IMR-90 (cell line): ENCODE results near the gene SRSF3. TPM values are rescaled to one million over a fixed set of nuclear protein-coding genes. Genes with fewer than 3 reads are reported as not detected.

Experiments used
- ATAC-seq: fragments of 200-7000 bp; cut with Tn5 transposase; 2 replicates; pipeline ENCODE4 v1.9.1; 2020; ENCODE audit warnings: low read depth, mild to moderate bottlenecking, moderate library complexity
- BruUV-seq: library from RNA; stranded (reverse); fragments of 400-500 nt; replicated peaks from 2 replicates; lab custom pipeline; 2021; lab: Mats Ljungman, UMichigan
- CTCF ChIA-PET: fragments of 300-600 bp; formaldehyde crosslinking; extraction: SDS; loops from one replicate; lab custom pipeline; 2021; ENCODE audit warnings: antibody characterized with exemption; lab: Yijun Ruan, JAX
- POLR2A ChIA-PET: fragments of 300-600 bp; sonication (Branson Sonifier 250); formaldehyde crosslinking; loops from one replicate; lab custom pipeline; 2022; ENCODE audit warnings: antibody characterized with exemption; ENCODE audit not compliant: unreplicated experiment; lab: Charles Lee
- DNase-seq: peaks from one replicate; pipeline ENCODE4 v3.0.0; 2013
- H2AFZ ChIP-seq: replicated peaks from 2 replicates; pipeline ENCODE3; 2013; ENCODE audit warnings: low read length, mild to moderate bottlenecking; ENCODE audit not compliant: poor library complexity
- H2AK5ac ChIP-seq: 2 replicates; pipeline ENCODE4 v1.6.1; 2013; ENCODE audit warnings: low read depth, low read length, inconsistent platforms
- H2AK9ac ChIP-seq: replicated peaks from 2 replicates; pipeline ENCODE3; 2013; ENCODE audit warnings: mild to moderate bottlenecking, low read depth, low read length, moderate library complexity; ENCODE audit not compliant: poor library complexity
- H2BK120ac ChIP-seq: 2 replicates; pipeline ENCODE4 v1.6.1; 2013; ENCODE audit warnings: low read depth, low read length, inconsistent platforms
- H2BK15ac ChIP-seq: 3 replicates; pipeline ENCODE4 v1.6.1; 2013; ENCODE audit warnings: low read depth, low read length, inconsistent platforms
- H2BK20ac ChIP-seq: 2 replicates; pipeline ENCODE4 v1.6.1; 2013; ENCODE audit warnings: low read depth, mild to moderate bottlenecking, inconsistent platforms, low read length, moderate library complexity
- H2BK5ac ChIP-seq: 2 replicates; pipeline ENCODE4 v1.6.1; 2013; ENCODE audit warnings: mild to moderate bottlenecking, low read depth, low read length, inconsistent platforms; ENCODE audit not compliant: poor library complexity, severe bottlenecking
- H3K14ac ChIP-seq: replicated peaks from 2 replicates; pipeline ENCODE4 v1.6.1; 2013; ENCODE audit warnings: low read depth, low read length, inconsistent platforms
- H3K18ac ChIP-seq: 2 replicates; pipeline ENCODE4 v1.6.1; 2013; ENCODE audit warnings: low read depth, low read length, control low read depth
- H3K23ac ChIP-seq: 2 replicates; pipeline ENCODE4 v1.6.1; 2013; ENCODE audit warnings: low read depth, low read length, inconsistent platforms
- H3K27ac ChIP-seq: 2 replicates; pipeline ENCODE4 v1.5.1; 2013; ENCODE audit warnings: mild to moderate bottlenecking, control low read depth, low read length; ENCODE audit not compliant: insufficient read depth
- H3K27me3 ChIP-seq: 2 replicates; pipeline ENCODE4 v1.6.1; 2013; ENCODE audit warnings: low read length; ENCODE audit not compliant: control insufficient read depth, insufficient read depth
- H3K36me3 ChIP-seq: 2 replicates; pipeline ENCODE4 v1.6.1; 2013; ENCODE audit warnings: low read length, mixed read lengths; ENCODE audit not compliant: control insufficient read depth, insufficient read depth
- H3K4ac ChIP-seq: 2 replicates; pipeline ENCODE4 v1.6.1; 2013; ENCODE audit warnings: low read depth, low read length, inconsistent platforms
- H3K4me1 ChIP-seq: 2 replicates; pipeline ENCODE4 v1.6.1; 2013; ENCODE audit warnings: low read length, mixed read lengths; ENCODE audit not compliant: control insufficient read depth, insufficient read depth
- H3K4me2 ChIP-seq: 2 replicates; pipeline ENCODE4 v1.6.1; 2013; ENCODE audit warnings: low read depth, mild to moderate bottlenecking, control low read depth, low read length, moderate library complexity
- H3K4me3 ChIP-seq: 2 replicates; pipeline ENCODE4 v1.5.1; 2013; ENCODE audit warnings: low read depth, mild to moderate bottlenecking, control low read depth, low read length, moderate library complexity; ENCODE audit not compliant: insufficient read depth
- H3K56ac ChIP-seq: 2 replicates; pipeline ENCODE4 v1.6.1; 2013; ENCODE audit warnings: low read length, inconsistent platforms; ENCODE audit not compliant: insufficient read depth; ENCODE audit errors: extremely low read depth
- H3K79me1 ChIP-seq, 2 experiments: 2 replicates each; pipeline ENCODE4 v1.6.1; 2013; ENCODE audit warnings: low read length in 2 of 2, inconsistent platforms in 1 of 2, low read depth in 1 of 2
- H3K9ac ChIP-seq: 2 replicates; pipeline ENCODE4 v1.6.1; 2013; ENCODE audit warnings: low read depth, low read length, control low read depth
- H3K9me1 ChIP-seq: 2 replicates; pipeline ENCODE4 v1.6.1; 2013; ENCODE audit warnings: low read length, inconsistent platforms; ENCODE audit not compliant: insufficient read depth
- H3K9me3 ChIP-seq: 2 replicates; pipeline ENCODE4 v1.6.1; 2013; ENCODE audit warnings: low read length; ENCODE audit not compliant: control insufficient read depth, insufficient read depth
- H4K20me1 ChIP-seq: 2 replicates; pipeline ENCODE4 v1.6.1; 2013; ENCODE audit warnings: low read length, inconsistent platforms; ENCODE audit not compliant: insufficient read depth
- H4K5ac ChIP-seq: 2 replicates; pipeline ENCODE4 v1.6.1; 2013; ENCODE audit warnings: mild to moderate bottlenecking, low read depth, low read length, control low read depth
- H4K8ac ChIP-seq, 2 experiments: 2 replicates each; pipeline ENCODE4 v1.6.1; 2013; ENCODE audit warnings: low read depth in 2 of 2, low read length in 2 of 2, control low read depth in 1 of 2, inconsistent platforms in 1 of 2
- H4K91ac ChIP-seq: 2 replicates; pipeline ENCODE4 v1.6.1; 2013; ENCODE audit warnings: low read depth, low read length, inconsistent platforms; ENCODE audit not compliant: insufficient read depth
- BHLHE40 ChIP-seq: fragments of 150-350 bp; IDR thresholded peaks from 2 replicates; pipeline ENCODE4 v1.6.1; 2016; ENCODE audit warnings: mild to moderate bottlenecking, low read depth, low read length
- CEBPB ChIP-seq: IDR thresholded peaks from 2 replicates; pipeline ENCODE4 v1.6.1; 2012; ENCODE audit warnings: low read depth, low read length, improper control_type of control experiment
- CHD1 ChIP-seq: IDR thresholded peaks from 2 replicates; pipeline ENCODE4 v1.6.1; 2012; ENCODE audit warnings: low read depth, low read length, improper control_type of control experiment
- FOS ChIP-seq: fragments of 150-350 bp; IDR thresholded peaks from 2 replicates; pipeline ENCODE4 v1.6.1; 2016; ENCODE audit warnings: low read depth, low read length
- MAFK ChIP-seq: IDR thresholded peaks from 2 replicates; pipeline ENCODE4 v1.6.1; 2012; ENCODE audit warnings: low read depth, low read length, improper control_type of control experiment
- MAZ ChIP-seq: IDR thresholded peaks from 2 replicates; pipeline ENCODE4 v1.6.1; 2012; ENCODE audit warnings: low read depth, mild to moderate bottlenecking, low read length, improper control_type of control experiment, moderate library complexity, borderline replicate concordance
- MXI1 ChIP-seq: IDR thresholded peaks from 2 replicates; pipeline ENCODE4 v1.6.1; 2012; ENCODE audit warnings: low read depth, mild to moderate bottlenecking, low read length, moderate library complexity, borderline replicate concordance
- NFE2L2 ChIP-seq: fragments of 150-350 bp; IDR thresholded peaks from 2 replicates; pipeline ENCODE4 v1.6.1; 2016; ENCODE audit warnings: low read depth, mild to moderate bottlenecking, low read length
- POLR2A ChIP-seq: IDR thresholded peaks from 2 replicates; pipeline ENCODE4 v1.6.1; 2012; ENCODE audit warnings: mild to moderate bottlenecking, low read depth, low read length
- RAD21 ChIP-seq: IDR thresholded peaks from 2 replicates; pipeline ENCODE4 v1.6.1; 2012; ENCODE audit warnings: low read length, improper control_type of control experiment
- RCOR1 ChIP-seq: IDR thresholded peaks from 2 replicates; pipeline ENCODE4 v1.6.1; 2012; ENCODE audit warnings: mild to moderate bottlenecking, low read length, improper control_type of control experiment; ENCODE audit not compliant: insufficient replicate concordance
- RFX5 ChIP-seq: IDR thresholded peaks from 2 replicates; pipeline ENCODE4 v1.8.0; 2012; ENCODE audit warnings: low read depth, mild to moderate bottlenecking, low read length, moderate library complexity
- SMC3 ChIP-seq: fragments of 150-350 bp; IDR thresholded peaks from 2 replicates; pipeline ENCODE4 v1.6.1; 2016; ENCODE audit warnings: low read depth, mild to moderate bottlenecking, antibody characterized with exemption, low read length, moderate library complexity
- WGBS, 2 experiments: methylation state at CpG; one replicate each; pipeline versions ENCODE4 v1.1.5 to v1.1.7; 2013; ENCODE audit warnings: missing lambda C conversion rate in 2 of 2; ENCODE audit not compliant: insufficient read length in 1 of 2; ENCODE audit errors: extremely low coverage in 2 of 2; 5-methylcytosine and 5-hydroxymethylcytosine counted together
- dilution Hi-C: fragments of 300-500 bp; cut with HindIII; formaldehyde crosslinking; loops from one replicate; pipeline ENCODE4 v1.14.3; 2018; ENCODE audit warnings: low sequenced_read_pairs; ENCODE audit not compliant: unreplicated experiment
- in situ Hi-C: fragments of 300-500 bp; cut with MboI; formaldehyde crosslinking; loops from 3 replicates; pipeline ENCODE4 v1.14.3; 2019; ENCODE audit warnings: low sequenced_read_pairs, inconsistent platforms, mixed read lengths
- intact Hi-C: fragments of 100-400 bp; cut with micrococcal nuclease; formaldehyde crosslinking; loops from 2 replicates; pipeline ENCODE4 v1.10.0; 2022
- polyA plus RNA-seq, 3 experiments: library from polyadenylated mRNA; depleted of rRNA; stranded (reverse); fragments of >200 nt; gene quantifications; 2 replicates each; pipeline ENCODE4 v1.2.3, GENCODE V29; 2012; ENCODE audit warnings: low replicate concordance in 1 of 3
- total RNA-seq: library from RNA; depleted of rRNA; stranded (reverse); fragments of >200 nt; gene quantifications from 2 replicates; pipeline ENCODE4 v1.2.3, GENCODE V29; 2012
- TF ChIP-seq, protein P1 (sequence below): fragments of 150-350 bp; IDR thresholded peaks from 2 replicates; pipeline ENCODE4 v1.6.1; 2016; ENCODE audit warnings: low read depth, mild to moderate bottlenecking, low read length, moderate library complexity, borderline replicate concordance
- TF ChIP-seq, protein P2 (sequence below): fragments of 150-350 bp; IDR thresholded peaks from 2 replicates; pipeline ENCODE4 v1.6.1; 2017; ENCODE audit warnings: mild to moderate bottlenecking, antibody characterized with exemption, low read length, low read depth
- TF ChIP-seq, protein P3 (sequence below): conservative IDR thresholded peaks from 2 replicates; pipeline ENCODE4 v1.5.1; 2012; ENCODE audit warnings: mild to moderate bottlenecking, low read depth, low read length, improper control_type of control experiment

Gene SRSF3
- total and polyA plus RNA-seq, 2 of the 4 experiments (the other 2 are of a cell fraction) = 237 to 297 TPM

DNA sequence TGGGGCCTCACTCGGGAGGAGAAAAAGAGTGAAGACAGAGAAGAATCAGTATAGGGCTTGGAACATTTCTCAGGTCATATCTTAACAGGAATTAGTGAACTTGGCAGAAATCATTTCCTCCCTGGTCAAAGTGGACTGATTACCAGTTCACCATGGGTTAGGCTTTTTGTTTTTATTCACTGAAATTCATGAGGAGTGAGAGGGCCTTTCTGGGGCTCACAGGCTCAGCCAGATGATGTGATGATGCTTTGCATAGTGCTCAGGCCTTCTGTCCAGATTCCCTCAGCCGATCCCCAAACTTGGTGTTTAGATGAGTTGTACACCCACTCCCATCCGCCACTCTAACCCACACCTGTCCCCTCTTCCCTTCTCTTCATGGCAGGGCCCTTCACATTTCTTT lies 32.5 kb downstream of the SRSF3 start:
- no TSS peak for BruUV-seq
- Histone ChIP-seq H3K79me1 (peaks cover 0 to 35% of the 10 kb centered on the region in 2 experiments; a peak in 2 of 4 replicates), H3K9me1 (peaks cover 12% of the 10 kb centered on the region), H2BK5ac (no peak overlapping the region), H3K4ac (no peak overlapping the region), H3K4me3 (no peak overlapping the region), H2AK5ac (peak overlapping the region; percentile 11; the same call in 1 of the 2 replicates), H2AK9ac (no peak overlapping the region), H4K8ac (no peak overlapping the region), H2AFZ (no peak overlapping the region), H3K27me3 (no peaks in the 10 kb centered on the region), H3K14ac (no peak overlapping the region), H3K9ac (no peak overlapping the region), H3K9me3 (no peaks in the 10 kb centered on the region), H3K18ac (no peak overlapping the region), H3K4me1 (peaks cover 13% of the 10 kb centered on the region), H4K91ac (no peak overlapping the region), H4K20me1 (peaks cover 24% of the 10 kb centered on the region; the same call in 1 of the 2 replicates), H2BK20ac (0 out of 2 replicates have a peak overlapping the region, but pooled peaks have one; percentile 10), H4K5ac (no peak overlapping the region), H3K27ac (no peak overlapping the region), H2BK15ac (0 out of 3 replicates have a peak overlapping the region, but pooled peaks have one; percentile 28), H3K56ac (no peak overlapping the region), H2BK120ac (no peak overlapping the region), H3K4me2 (no peak overlapping the region), H3K36me3 (no peaks in the 10 kb centered on the region), H3K23ac (0 out of 2 replicates have a peak overlapping the region, but pooled peaks have one; percentile 34)
- TF ChIP-seq RCOR1 (no peak), MXI1 (no peak), MAFK (no peak), MAZ (no peak), FOS (no peak), RFX5 (no peak), SMC3 (no peak), CEBPB (no peak), BHLHE40 (no peak), RAD21 (no peak), CHD1 (no peak), POLR2A (no peak), NFE2L2 (no peak)
- TF ChIP-seq, protein P1, sequence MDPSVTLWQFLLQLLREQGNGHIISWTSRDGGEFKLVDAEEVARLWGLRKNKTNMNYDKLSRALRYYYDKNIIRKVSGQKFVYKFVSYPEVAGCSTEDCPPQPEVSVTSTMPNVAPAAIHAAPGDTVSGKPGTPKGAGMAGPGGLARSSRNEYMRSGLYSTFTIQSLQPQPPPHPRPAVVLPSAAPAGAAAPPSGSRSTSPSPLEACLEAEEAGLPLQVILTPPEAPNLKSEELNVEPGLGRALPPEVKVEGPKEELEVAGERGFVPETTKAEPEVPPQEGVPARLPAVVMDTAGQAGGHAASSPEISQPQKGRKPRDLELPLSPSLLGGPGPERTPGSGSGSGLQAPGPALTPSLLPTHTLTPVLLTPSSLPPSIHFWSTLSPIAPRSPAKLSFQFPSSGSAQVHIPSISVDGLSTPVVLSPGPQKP = no peak
- TF ChIP-seq, protein P2, sequence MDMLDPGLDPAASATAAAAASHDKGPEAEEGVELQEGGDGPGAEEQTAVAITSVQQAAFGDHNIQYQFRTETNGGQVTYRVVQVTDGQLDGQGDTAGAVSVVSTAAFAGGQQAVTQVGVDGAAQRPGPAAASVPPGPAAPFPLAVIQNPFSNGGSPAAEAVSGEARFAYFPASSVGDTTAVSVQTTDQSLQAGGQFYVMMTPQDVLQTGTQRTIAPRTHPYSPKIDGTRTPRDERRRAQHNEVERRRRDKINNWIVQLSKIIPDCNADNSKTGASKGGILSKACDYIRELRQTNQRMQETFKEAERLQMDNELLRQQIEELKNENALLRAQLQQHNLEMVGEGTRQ = no peak
- TF ChIP-seq, protein P3, sequence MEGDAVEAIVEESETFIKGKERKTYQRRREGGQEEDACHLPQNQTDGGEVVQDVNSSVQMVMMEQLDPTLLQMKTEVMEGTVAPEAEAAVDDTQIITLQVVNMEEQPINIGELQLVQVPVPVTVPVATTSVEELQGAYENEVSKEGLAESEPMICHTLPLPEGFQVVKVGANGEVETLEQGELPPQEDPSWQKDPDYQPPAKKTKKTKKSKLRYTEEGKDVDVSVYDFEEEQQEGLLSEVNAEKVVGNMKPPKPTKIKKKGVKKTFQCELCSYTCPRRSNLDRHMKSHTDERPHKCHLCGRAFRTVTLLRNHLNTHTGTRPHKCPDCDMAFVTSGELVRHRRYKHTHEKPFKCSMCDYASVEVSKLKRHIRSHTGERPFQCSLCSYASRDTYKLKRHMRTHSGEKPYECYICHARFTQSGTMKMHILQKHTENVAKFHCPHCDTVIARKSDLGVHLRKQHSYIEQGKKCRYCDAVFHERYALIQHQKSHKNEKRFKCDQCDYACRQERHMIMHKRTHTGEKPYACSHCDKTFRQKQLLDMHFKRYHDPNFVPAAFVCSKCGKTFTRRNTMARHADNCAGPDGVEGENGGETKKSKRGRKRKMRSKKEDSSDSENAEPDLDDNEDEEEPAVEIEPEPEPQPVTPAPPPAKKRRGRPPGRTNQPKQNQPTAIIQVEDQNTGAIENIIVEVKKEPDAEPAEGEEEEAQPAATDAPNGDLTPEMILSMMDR = no peak
- DNase-seq (no peak), ATAC-seq (no peak)
- ChIA-PET POLR2A (no interaction called here), CTCF (no interaction called here)
- no CpG with 5 or more reads among the region's 3 CpGs for WGBS, 2 experiments
- intact Hi-C loops = loop anchor here (10.0 kb wide), 1 partner anchor 388 kb away; no protein-coding TSS in a partner anchor
- dilution Hi-C loops = no loop called here
- in situ Hi-C loops = no loop called here
